ENCODE results near the gene TRIOBP. TPM values are rescaled to one million over a fixed set of nuclear protein-coding genes. Genes with fewer than 3 reads are reported as not detected.

The TRIOBP gene
- total RNA-seq, 4 donors from 2014 or later: 150 to 208 (median 182) TPM

- intact Hi-C loops (cut with DNase I): no loop called here
- WGBS: 67% methylated on average over 10 of the region's 11 CpGs
- Histone ChIP-seq H3K36me3 (no peaks in the 10 kb centered on the region), H3K4me3 (no peak overlapping the region), H3K27me3 (peaks cover 0 to 8% (median 0%) of the 10 kb centered on the region in 4 donors), H3K4me1 (peaks cover 0 to 11% (median 0%) of the 10 kb centered on the region in 4 donors), H3K9me3 (no peaks in the 10 kb centered on the region), H3K27ac (replicated peaks in 1 of 4) (no peak overlapping the region)
- DNase-seq (ENCODE audit: extremely low spot score): no peak
- TF ChIP-seq CTCF (IDR thresholded peaks at IDR 0.05) (no peak), EP300 (IDR thresholded peaks at IDR 0.05) (no peak), POLR2AphosphoS5 (IDR thresholded peaks at IDR 0.05) (no peak), POLR2A (IDR thresholded peaks at IDR 0.05; ENCODE audit: low read depth) (no peak)
These were observed 88.1 kb downstream of the TRIOBP start for GRCh38 chr22:37784829-37785495.

- H3K4me3 ChIP-seq: no peak overlapping the region
- 100% methylated on average over 1 of the region's 2 CpGs for WGBS
- no peaks in the 10 kb centered on the region for H3K36me3 ChIP-seq
- H3K4me1 ChIP-seq: peaks cover 0 to 9% (median 3%) of the 10 kb centered on the region in 4 donors
- no peak for DNase-seq (ENCODE audit: extremely low spot score)
- H3K9me3 ChIP-seq: no peaks in the 10 kb centered on the region
- no peak for TF ChIP-seq POLR2A (IDR thresholded peaks at IDR 0.05; ENCODE audit: low read depth)
- no peak for TF ChIP-seq POLR2AphosphoS5 (IDR thresholded peaks at IDR 0.05)
- no peak for TF ChIP-seq EP300 (IDR thresholded peaks at IDR 0.05)
- no peak for TF ChIP-seq CTCF (IDR thresholded peaks at IDR 0.05)
- H3K27ac ChIP-seq (replicated peaks in 1 of 4): no peak overlapping the region
- intact Hi-C loops (cut with DNase I): loop anchor here (10.0 kb wide), 1 partner anchor 105 kb away; the partner anchor contains the start of gene NOL12
- H3K27me3 ChIP-seq: peaks cover 0 to 8% (median 0%) of the 10 kb centered on the region in 4 donors
These were observed 93.4 kb downstream of the TRIOBP start for GRCh38 chr22:37790234-37790633.

GRCh38 chr22:37792494-37792893 lies 95.6 kb downstream of the TRIOBP start:
- H3K4me1 ChIP-seq: peaks cover 0 to 9% (median 3%) of the 10 kb centered on the region in 4 donors
- H3K36me3 ChIP-seq: no peaks in the 10 kb centered on the region
- H3K27me3 ChIP-seq: peaks cover 0 to 8% (median 0%) of the 10 kb centered on the region in 4 donors
- no peak overlapping the region for H3K27ac ChIP-seq (replicated peaks in 1 of 4)
- no peak for DNase-seq (ENCODE audit: extremely low spot score)
- TF ChIP-seq EP300 (IDR thresholded peaks at IDR 0.05) (no peak), CTCF (IDR thresholded peaks at IDR 0.05) (no peak), POLR2AphosphoS5 (IDR thresholded peaks at IDR 0.05) (no peak), POLR2A (IDR thresholded peaks at IDR 0.05; ENCODE audit: low read depth) (no peak)
- intact Hi-C loops (cut with DNase I): loop anchor here (10.0 kb wide), 1 partner anchor 108 kb away; the partner anchor contains the start of gene NOL12
- H3K9me3 ChIP-seq: no peaks in the 10 kb centered on the region
- 94% methylated on average over 6 of the region's 6 CpGs for WGBS
- no peak overlapping the region for H3K4me3 ChIP-seq

GRCh38 chr22:37794376-37794775 lies 97.5 kb downstream of the TRIOBP start:
- no peak for DNase-seq (ENCODE audit: extremely low spot score)
- H3K27ac ChIP-seq (replicated peaks in 1 of 4): no peak overlapping the region
- intact Hi-C loops (cut with DNase I): loop anchor here (10.0 kb wide), 1 partner anchor 110 kb away; the partner anchor contains the start of gene NOL12

More at GRCh38 chr22:37794376-37794775, 97.5 kb downstream of the TRIOBP start:
- TF ChIP-seq EP300 (IDR thresholded peaks at IDR 0.05): no peak
- TF ChIP-seq CTCF (IDR thresholded peaks at IDR 0.05): no peak
- 85% methylated on average over 2 of the region's 2 CpGs for WGBS
- Histone ChIP-seq H3K36me3 (no peaks in the 10 kb centered on the region), H3K9me3 (no peaks in the 10 kb centered on the region), H3K4me3 (no peak overlapping the region), H3K4me1 (peaks cover 0 to 9% (median 3%) of the 10 kb centered on the region in 4 donors), H3K27me3 (no peaks in the 10 kb centered on the region)
